ENCODE measurements around the gene RSPRY1.
"Not testable (repeated sequence)": the region's sequence is repeated elsewhere in the genome, so short reads cannot be mapped to it uniquely, and the experiment has no call there.

Gene RSPRY1

GRCh38 chr16:57196286-57196685 is 10.2 kb downstream of the RSPRY1 start:
- TF ChIP-seq CTCF (IDR thresholded peaks at IDR 0.05; ENCODE audit: control extremely low read depth, extremely low read depth, low read depth, missing control alignments): no peak
- ChIA-PET POLR2A (no interaction called here), CTCF (interaction anchor here (1.5 to 1.7 kb wide), 3 partner anchors 11 to 113 kb away, joined by 3 to 4 read pairs (median 3); no protein-coding TSS in a partner anchor)
- no peak for DNase-seq (ENCODE audit: extremely low spot score)

- ChIA-PET POLR2A (no interaction called here), CTCF (interaction anchor here (0.8 to 1.7 kb wide), 4 partner anchors 11 to 120 kb away, joined by 3 to 4 read pairs (median 3); no protein-coding TSS in a partner anchor)
- DNase-seq (ENCODE audit: extremely low spot score): no peak
- no peak for TF ChIP-seq CTCF (IDR thresholded peaks at IDR 0.05; ENCODE audit: control extremely low read depth, extremely low read depth, low read depth, missing control alignments)
Measured at GRCh38 chr16:57196753-57197152, 10.6 kb downstream of the RSPRY1 start.

GRCh38 chr16:57200321-57200720 is 14.2 kb downstream of the RSPRY1 start:
- CTCF ChIA-PET, POLR2A ChIA-PET: not testable (repeated sequence)

GRCh38 chr16:57200926-57201325 is 14.8 kb downstream of the RSPRY1 start:
- CTCF ChIA-PET; POLR2A ChIA-PET; DNase-seq (ENCODE audit: extremely low spot score): not testable (repeated sequence)

More at GRCh38 chr16:57200321-57200720, 14.2 kb downstream of the RSPRY1 start:
- not testable (repeated sequence) for DNase-seq (ENCODE audit: extremely low spot score)

GRCh38 chr16:57202095-57202886 is 16.2 kb downstream of the RSPRY1 start:
- no peak for TF ChIP-seq CTCF (IDR thresholded peaks at IDR 0.05; ENCODE audit: control extremely low read depth, extremely low read depth, low read depth, missing control alignments)
- DNase-seq (ENCODE audit: extremely low spot score): no peak
- ChIA-PET CTCF (interaction anchor here (1.2 kb wide), 1 partner anchor 20 kb away, joined by 3 read pairs; no protein-coding TSS in a partner anchor), POLR2A (no interaction called here)

- CTCF ChIA-PET: no interaction called here
- POLR2A ChIA-PET: no interaction called here
- no peak for DNase-seq (ENCODE audit: extremely low spot score)
- no peak for TF ChIP-seq CTCF (IDR thresholded peaks at IDR 0.05; ENCODE audit: control extremely low read depth, extremely low read depth, low read depth, missing control alignments)
Measured at GRCh38 chr16:57203451-57203850, 17.3 kb downstream of the RSPRY1 start.

GRCh38 chr16:57204675-57205074 is 18.5 kb downstream of the RSPRY1 start:
- POLR2A ChIA-PET: no interaction called here
- TF ChIP-seq CTCF (IDR thresholded peaks at IDR 0.05; ENCODE audit: control extremely low read depth, extremely low read depth, low read depth, missing control alignments): no peak
- CTCF ChIA-PET: interaction anchor here (1.0 to 2.4 kb wide), 4 partner anchors 10 to 33 kb away, joined by 3 to 15 read pairs (median 6); no protein-coding TSS in a partner anchor
- no peak for DNase-seq (ENCODE audit: extremely low spot score)

Measured in GM10248 (cell line).